Mesothelial cell of epicardium (in vitro differentiated cells): Measurements from ENCODE around the gene IQCH. TPM values are rescaled to one million over a fixed set of nuclear protein-coding genes. Genes with fewer than 3 reads are reported as not detected.

Experiments
- DNase-seq, 2 experiments: peaks; one replicate each; pipeline ENCODE4 v3.0.0; 2021; ENCODE audit warnings: low spot score in 2 of 2; ENCODE audit not compliant: unreplicated experiment in 2 of 2
- H3K27ac Mint-ChIP-seq: 2 replicates; pipeline ENCODE4 v1.8.0; 2021; ENCODE audit warnings: mixed read lengths
- H3K27me3 Mint-ChIP-seq: 2 replicates; pipeline ENCODE4 v1.8.0; 2021; ENCODE audit warnings: low read depth, mixed read lengths
- H3K36me3 Mint-ChIP-seq: 2 replicates; pipeline ENCODE4 v1.8.0; 2021; ENCODE audit warnings: mixed read lengths
- H3K4me1 Mint-ChIP-seq: 2 replicates; pipeline ENCODE4 v1.8.0; 2021; ENCODE audit warnings: mixed read lengths
- H3K4me3 Mint-ChIP-seq: 2 replicates; pipeline ENCODE4 v1.8.0; 2021; ENCODE audit warnings: mild to moderate bottlenecking, moderate library complexity, mixed read lengths
- H3K9me3 Mint-ChIP-seq: 2 replicates; pipeline ENCODE4 v1.8.0; 2021; ENCODE audit warnings: mixed read lengths
- total RNA-seq: library from RNA; stranded (reverse); gene quantifications from 3 replicates; pipeline ENCODE4 v1.2.1, GENCODE V29; 2021
- TF ChIP-seq, protein P1 (sequence below): fragments of 200-600 bp; sonication (generic); IDR thresholded peaks from one replicate; pipeline ENCODE4 v1.5.0; 2021; ENCODE audit warnings: antibody characterized with exemption; ENCODE audit not compliant: unreplicated experiment

Gene IQCH
- total RNA-seq, 1 donor from 2014 or later: 0.98 TPM

DNA sequence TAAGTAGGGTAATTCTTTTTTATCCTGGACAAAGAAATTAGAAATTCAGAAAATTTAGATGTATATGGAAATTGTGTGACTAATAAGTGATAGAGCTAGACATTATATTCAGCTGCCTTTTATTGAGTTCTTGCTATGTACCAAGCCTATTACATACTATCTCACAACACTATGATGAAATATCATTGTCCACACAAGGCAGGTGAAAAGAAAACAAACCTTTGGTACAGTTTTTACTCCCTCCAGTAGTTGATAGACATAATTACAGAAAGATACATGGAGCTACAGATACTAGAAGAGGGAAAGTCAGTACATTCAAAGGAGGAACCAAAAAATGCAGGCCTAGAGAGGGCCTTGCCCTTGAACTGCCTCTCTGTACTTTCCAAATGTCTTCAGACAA lies 4.8 kb downstream of the IQCH start:
- TF ChIP-seq, protein P1, sequence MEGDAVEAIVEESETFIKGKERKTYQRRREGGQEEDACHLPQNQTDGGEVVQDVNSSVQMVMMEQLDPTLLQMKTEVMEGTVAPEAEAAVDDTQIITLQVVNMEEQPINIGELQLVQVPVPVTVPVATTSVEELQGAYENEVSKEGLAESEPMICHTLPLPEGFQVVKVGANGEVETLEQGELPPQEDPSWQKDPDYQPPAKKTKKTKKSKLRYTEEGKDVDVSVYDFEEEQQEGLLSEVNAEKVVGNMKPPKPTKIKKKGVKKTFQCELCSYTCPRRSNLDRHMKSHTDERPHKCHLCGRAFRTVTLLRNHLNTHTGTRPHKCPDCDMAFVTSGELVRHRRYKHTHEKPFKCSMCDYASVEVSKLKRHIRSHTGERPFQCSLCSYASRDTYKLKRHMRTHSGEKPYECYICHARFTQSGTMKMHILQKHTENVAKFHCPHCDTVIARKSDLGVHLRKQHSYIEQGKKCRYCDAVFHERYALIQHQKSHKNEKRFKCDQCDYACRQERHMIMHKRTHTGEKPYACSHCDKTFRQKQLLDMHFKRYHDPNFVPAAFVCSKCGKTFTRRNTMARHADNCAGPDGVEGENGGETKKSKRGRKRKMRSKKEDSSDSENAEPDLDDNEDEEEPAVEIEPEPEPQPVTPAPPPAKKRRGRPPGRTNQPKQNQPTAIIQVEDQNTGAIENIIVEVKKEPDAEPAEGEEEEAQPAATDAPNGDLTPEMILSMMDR: no peak
- no peak overlapping the region for H3K27ac Mint-ChIP-seq
- no peaks in the 10 kb centered on the region for H3K36me3 Mint-ChIP-seq
- no peak for DNase-seq
- H3K27me3 Mint-ChIP-seq: peaks cover 3% of the 10 kb centered on the region
- H3K9me3 Mint-ChIP-seq: no peaks in the 10 kb centered on the region
- H3K4me1 Mint-ChIP-seq: no peaks in the 10 kb centered on the region
- H3K4me3 Mint-ChIP-seq: no peak overlapping the region

GRCh38 chr15:67259806-67260205 lies 5.2 kb downstream of the IQCH start:
- Mint-ChIP-seq H3K36me3 (no peaks in the 10 kb centered on the region), H3K27ac (no peak overlapping the region), H3K4me3 (no peak overlapping the region), H3K9me3 (no peaks in the 10 kb centered on the region), H3K4me1 (no peaks in the 10 kb centered on the region), H3K27me3 (peaks cover 3% of the 10 kb centered on the region)
- TF ChIP-seq, protein P1: no peak
- no peak for DNase-seq

DNA sequence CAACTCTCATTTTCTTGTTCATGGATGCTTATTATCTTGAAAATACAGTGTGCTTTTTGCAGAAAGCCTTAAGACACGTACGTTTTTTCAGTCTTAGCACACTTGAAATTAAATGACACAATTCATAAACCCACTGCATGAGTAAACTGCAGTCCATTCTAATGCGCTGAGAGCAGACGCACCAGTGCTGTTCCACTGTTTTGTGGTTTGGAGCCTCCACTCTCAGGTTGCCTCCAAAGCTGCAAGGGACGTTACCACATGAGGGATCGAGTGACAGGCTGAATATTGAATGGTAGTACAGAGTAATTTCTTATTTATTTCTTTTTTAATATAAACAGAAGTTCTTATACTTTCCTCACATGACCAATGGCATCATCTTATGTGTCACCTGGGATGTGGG lies 12.3 kb downstream of the IQCH start:
- Mint-ChIP-seq H3K4me3 (no peak overlapping the region), H3K27me3 (peaks cover 3% of the 10 kb centered on the region), H3K36me3 (no peaks in the 10 kb centered on the region), H3K9me3 (peaks cover 8% of the 10 kb centered on the region), H3K4me1 (no peaks in the 10 kb centered on the region), H3K27ac (no peak overlapping the region)
- DNase-seq: no peak
- TF ChIP-seq, protein P1: no peak

DNA sequence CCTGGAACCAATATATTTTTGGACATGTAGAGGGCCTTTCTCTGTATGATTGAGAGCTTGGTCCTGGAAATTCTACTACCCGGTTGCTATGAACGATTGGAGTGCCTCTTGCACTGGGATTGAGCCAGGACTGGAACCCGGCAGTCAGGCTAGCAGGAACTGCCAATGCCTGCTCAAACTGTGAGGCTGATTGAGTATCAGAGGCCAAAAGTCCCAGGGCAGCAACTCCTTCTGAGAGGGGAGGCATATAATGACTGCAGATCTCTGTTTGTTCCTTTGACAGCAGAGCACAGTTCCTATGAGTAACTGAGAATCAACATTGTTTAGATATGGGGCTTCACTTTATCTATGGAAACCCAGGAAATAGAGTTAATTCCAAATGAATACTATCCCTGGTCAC lies 12.9 kb downstream of the IQCH start:
- Mint-ChIP-seq H3K27ac (no peak overlapping the region), H3K27me3 (peaks cover 3% of the 10 kb centered on the region), H3K9me3 (peaks cover 11% of the 10 kb centered on the region), H3K4me1 (no peaks in the 10 kb centered on the region), H3K4me3 (no peak overlapping the region), H3K36me3 (no peaks in the 10 kb centered on the region)
- TF ChIP-seq, protein P1: no peak
- DNase-seq: no peak

- TF ChIP-seq, protein P1: no peak
- Mint-ChIP-seq H3K27me3 (peaks cover 3% of the 10 kb centered on the region), H3K9me3 (peaks cover 15% of the 10 kb centered on the region), H3K36me3 (no peaks in the 10 kb centered on the region), H3K27ac (no peak overlapping the region), H3K4me1 (no peaks in the 10 kb centered on the region), H3K4me3 (no peak overlapping the region)
- no peak for DNase-seq
Observed at GRCh38 chr15:67267951-67268941, 13.7 kb downstream of the IQCH start.
